Measurements from ENCODE around the gene DUSP22.

The DUSP22 gene

GRCh38 chr6:339480-339879, 47.2 kb downstream of the DUSP22 start:
- no peak for DNase-seq (ENCODE audit: low read depth)

- DNase-seq (ENCODE audit: low read depth), result no peak
Observed at GRCh38 chr6:340186-340955, 48.1 kb downstream of the DUSP22 start.

- no peak for DNase-seq (ENCODE audit: low read depth)
Observed at GRCh38 chr6:340991-341827, 48.9 kb downstream of the DUSP22 start.

- DNase-seq (ENCODE audit: low read depth), result no peak
Observed at GRCh38 chr6:341914-342831, 49.9 kb downstream of the DUSP22 start.

- no peak for DNase-seq (ENCODE audit: low read depth)
Observed at GRCh38 chr6:342832-343179, 50.5 kb downstream of the DUSP22 start.

GRCh38 chr6:343226-343935, 51.1 kb downstream of the DUSP22 start:
- DNase-seq (ENCODE audit: low read depth), result no peak

GRCh38 chr6:343960-344815, 51.9 kb downstream of the DUSP22 start:
- DNase-seq (ENCODE audit: low read depth), result no peak

GRCh38 chr6:344816-345340, 52.6 kb downstream of the DUSP22 start:
- no peak for DNase-seq (ENCODE audit: low read depth)

GRCh38 chr6:345747-346385, 53.6 kb downstream of the DUSP22 start:
- no peak for DNase-seq (ENCODE audit: low read depth)

- no peak for DNase-seq (ENCODE audit: low read depth)
Observed at GRCh38 chr6:346386-347030, 54.2 kb downstream of the DUSP22 start.

GRCh38 chr6:347232-347631, 54.9 kb downstream of the DUSP22 start:
- DNase-seq (ENCODE audit: low read depth), result no peak

GRCh38 chr6:347951-348859, 55.9 kb downstream of the DUSP22 start:
- DNase-seq (ENCODE audit: low read depth), result no peak

- DNase-seq (ENCODE audit: low read depth), result no peak
Observed at GRCh38 chr6:348860-349396, 56.6 kb downstream of the DUSP22 start.

GRCh38 chr6:349491-349921, 57.2 kb downstream of the DUSP22 start:
- no peak for DNase-seq (ENCODE audit: low read depth)

- no peak for DNase-seq (ENCODE audit: low read depth)
Observed at GRCh38 chr6:350371-350770, 58.1 kb downstream of the DUSP22 start.

GRCh38 chr6:351011-351866, 59.0 kb downstream of the DUSP22 start:
- DNase-seq (ENCODE audit: low read depth), result no peak

- DNase-seq (ENCODE audit: low read depth), result no peak
Observed at GRCh38 chr6:351867-352289, 59.6 kb downstream of the DUSP22 start.

Measured in activated T-cell treated with anti-CD3 and anti-CD28 coated beads for 1 hour (primary cell).